Liver (tissue), 9 donors: Measurements from ENCODE around the gene CFL2. TPM values are rescaled to one million over a fixed set of nuclear protein-coding genes. Genes with fewer than 3 reads are reported as not detected.

Experiments
- DNase-seq: peaks from one replicate; pipeline ENCODE4 v3.0.0-alpha.2; 2017; ENCODE audit warnings: low spot score
- H3K27ac ChIP-seq, 2 donors: one replicate each; pipeline ENCODE4 v1.7.0; 2013; ENCODE audit warnings: inconsistent platforms in 2 of 2, low read length in 2 of 2, control low read depth in 1 of 2, low read depth in 1 of 2, mild to moderate bottlenecking in 1 of 2
- H3K27me3 ChIP-seq, 4 donors: one replicate each; pipeline versions ENCODE4 v1.6.1 to v1.7.0; 2013; ENCODE audit warnings: low read length in 3 of 4, inconsistent platforms in 1 of 4, mild to moderate bottlenecking in 1 of 4, moderate library complexity in 1 of 4; ENCODE audit not compliant: control insufficient read depth in 4 of 4, insufficient read depth in 4 of 4
- H3K36me3 ChIP-seq, 4 donors: one replicate each; pipeline versions ENCODE4 v1.6.1 to v1.7.0; 2013; ENCODE audit warnings: low read length in 3 of 4, mild to moderate bottlenecking in 3 of 4, low read depth in 1 of 4, moderate library complexity in 1 of 4; ENCODE audit not compliant: control insufficient read depth in 4 of 4, insufficient read depth in 3 of 4
- H3K4me1 ChIP-seq, 4 donors: one replicate each; pipeline versions ENCODE4 v1.6.1 to v1.7.0; 2013; ENCODE audit warnings: low read length in 3 of 4, mild to moderate bottlenecking in 3 of 4, moderate library complexity in 1 of 4; ENCODE audit not compliant: control insufficient read depth in 4 of 4, insufficient read depth in 4 of 4
- H3K4me3 ChIP-seq, 3 donors: one replicate each; pipeline versions ENCODE4 v1.6.1 to v1.7.0; 2013; ENCODE audit warnings: low read length in 3 of 3, control low read depth in 1 of 3, low read depth in 1 of 3, mild to moderate bottlenecking in 1 of 3
- H3K9ac ChIP-seq, 2 donors: one replicate each; pipeline ENCODE4 v1.7.0; 2013; ENCODE audit warnings: low read length in 2 of 2, mild to moderate bottlenecking in 2 of 2, moderate library complexity in 2 of 2, control low read depth in 1 of 2, low read depth in 1 of 2
- H3K9me3 ChIP-seq, 4 donors: one replicate each; pipeline versions ENCODE4 v1.6.1 to v1.7.0; 2013; ENCODE audit warnings: low read length in 3 of 4; ENCODE audit not compliant: control insufficient read depth in 4 of 4
- ATF3 ChIP-seq: IDR thresholded peaks from 2 replicates; pipeline ENCODE4 v1.6.1; 2016; ENCODE audit warnings: antibody characterized with exemption
- CTCF ChIP-seq: fragments of 150-350 bp; IDR thresholded peaks from 2 replicates; pipeline ENCODE4 v1.5.1; 2017; ENCODE audit warnings: improper control_type of control experiment, low read depth, low read length; ENCODE audit not compliant: missing input control
- EGR1 ChIP-seq, 2 donors: IDR thresholded peaks; 2 replicates each; pipeline ENCODE4 v1.6.1; 2016 to 2018; ENCODE audit warnings: antibody characterized with exemption in 2 of 2, low read depth in 2 of 2
- FOXA1 ChIP-seq: IDR thresholded peaks from 2 replicates; pipeline ENCODE4 v1.6.1; 2016; ENCODE audit warnings: antibody characterized with exemption
- FOXA2 ChIP-seq: IDR thresholded peaks from 2 replicates; pipeline ENCODE4 v1.6.1; 2016; ENCODE audit warnings: antibody characterized with exemption
- GABPA ChIP-seq, 2 donors: IDR thresholded peaks in 1 of 2; conservative IDR thresholded peaks in 1 of 2; 2 replicates each; pipeline ENCODE4 v1.6.1; 2016; ENCODE audit warnings: antibody characterized with exemption in 2 of 2, mild to moderate bottlenecking in 1 of 2, moderate library complexity in 1 of 2
- HNF4A ChIP-seq, 2 donors: conservative IDR thresholded peaks; 2 replicates each; pipeline ENCODE4 v1.6.1; 2016; ENCODE audit warnings: antibody characterized with exemption in 2 of 2, mild to moderate bottlenecking in 2 of 2
- HNF4G ChIP-seq: IDR thresholded peaks from 2 replicates; pipeline ENCODE4 v1.6.1; 2016; ENCODE audit warnings: antibody characterized with exemption
- JUND ChIP-seq, 2 donors: IDR thresholded peaks; 2 replicates each; pipeline ENCODE4 v1.6.1; 2016; ENCODE audit warnings: antibody characterized with exemption in 2 of 2
- MAX ChIP-seq: IDR thresholded peaks from 2 replicates; pipeline ENCODE4 v1.6.1; 2016; ENCODE audit warnings: antibody characterized with exemption
- NR2F2 ChIP-seq: IDR thresholded peaks from 2 replicates; pipeline ENCODE4 v1.6.1; 2016; ENCODE audit warnings: antibody characterized with exemption
- RAD21 ChIP-seq, 2 donors: IDR thresholded peaks; 2 replicates each; pipeline ENCODE4 v1.6.1; 2016; ENCODE audit warnings: antibody characterized with exemption in 2 of 2, mild to moderate bottlenecking in 2 of 2
- REST ChIP-seq: IDR thresholded peaks from 2 replicates; pipeline ENCODE4 v1.6.1; 2016; ENCODE audit warnings: antibody characterized with exemption, mild to moderate bottlenecking
- RXRA ChIP-seq, 2 donors: IDR thresholded peaks; 2 replicates each; pipeline ENCODE4 v1.6.1; 2017 to 2018; ENCODE audit warnings: antibody characterized with exemption in 2 of 2, mild to moderate bottlenecking in 1 of 2
- SP1 ChIP-seq: IDR thresholded peaks from 2 replicates; pipeline ENCODE4 v1.6.1; 2018; ENCODE audit warnings: antibody characterized with exemption, mild to moderate bottlenecking
- TAF1 ChIP-seq: conservative IDR thresholded peaks from 2 replicates; pipeline ENCODE4 v1.6.1; 2016; ENCODE audit warnings: antibody characterized with exemption, mild to moderate bottlenecking
- YY1 ChIP-seq: IDR thresholded peaks from 2 replicates; pipeline ENCODE4 v1.6.1; 2016; ENCODE audit warnings: antibody characterized with exemption, mild to moderate bottlenecking
- WGBS: extraction: QIAGEN DNeasy Blood & Tissue Kit; methylation state at CpG from one replicate; pipeline ENCODE4 v1.1.7; 2013; 5-methylcytosine and 5-hydroxymethylcytosine counted together
- polyA plus RNA-seq, 2 donors: library from polyadenylated mRNA; stranded (reverse) in 1 of 2; unstranded in 1 of 2; fragments of 200-250 nt in 1 of 2; fragments of >200 nt in 1 of 2; fragmentation: Nextera tagmentation in 1 of 2; extraction: Ambion mirVana in 1 of 2; gene quantifications; one replicate each; pipeline versions ENCODE4 v1.2.1 to v1.2.3, GENCODE V29; 2013 to 2015
- total RNA-seq, 2 donors: library from RNA; depleted of rRNA; stranded (reverse); fragments of >200 nt; gene quantifications; one replicate each; pipeline ENCODE4 v1.2.3, GENCODE V29; 2014
- TF ChIP-seq, protein P1 (sequence below): IDR thresholded peaks from 2 replicates; pipeline ENCODE4 v1.6.1; 2016; ENCODE audit warnings: antibody characterized with exemption
- donor health status: healthy.
- donor health status: healthy.
- donor health status: healthy.
- donor health status: healthy.
- donor health status: healthy.

The CFL2 gene
- total and polyA plus RNA-seq, 4 donors = 37.2 to 76.1 (median 62.7) TPM

GRCh38 chr14:34678735-34679134 lies 35.7 kb downstream of the CFL2 start:
- Histone ChIP-seq H3K27me3 (no peaks in the 10 kb centered on the region), H3K4me3 (no peak overlapping the region), H3K27ac (no peak overlapping the region), H3K36me3 (no peaks in the 10 kb centered on the region), H3K9ac (no peak overlapping the region), H3K4me1 (peaks cover 0 to 8% (median 6%) of the 10 kb centered on the region in 4 donors), H3K9me3 (no peaks in the 10 kb centered on the region)
- TF ChIP-seq GABPA (IDR thresholded peaks at IDR 0.05 in 1 of 2, conservative IDR thresholded peaks at IDR 0.05 in 1 of 2) (no peak), RAD21 (IDR thresholded peaks at IDR 0.05) (no peak), FOXA2 (no peak), YY1 (no peak), NR2F2 (no peak), RXRA (IDR thresholded peaks at IDR 0.05) (no peak), CTCF (no peak), REST (no peak), FOXA1 (no peak), TAF1 (no peak)
- no peak for DNase-seq
- 95% methylated on average over 8 of the region's 8 CpGs for WGBS

GRCh38 chr14:34678306-34678705 lies 36.1 kb downstream of the CFL2 start:
- H3K27ac ChIP-seq = no peak overlapping the region
- H3K9me3 ChIP-seq = no peaks in the 10 kb centered on the region
- no peak for TF ChIP-seq NR2F2
- TF ChIP-seq EGR1 (IDR thresholded peaks at IDR 0.05; ENCODE audit: low read depth in 2 of 2) = no peak
- no peak for TF ChIP-seq MAX
- no peak for TF ChIP-seq YY1
- TF ChIP-seq REST = no peak
- TF ChIP-seq, protein P1, sequence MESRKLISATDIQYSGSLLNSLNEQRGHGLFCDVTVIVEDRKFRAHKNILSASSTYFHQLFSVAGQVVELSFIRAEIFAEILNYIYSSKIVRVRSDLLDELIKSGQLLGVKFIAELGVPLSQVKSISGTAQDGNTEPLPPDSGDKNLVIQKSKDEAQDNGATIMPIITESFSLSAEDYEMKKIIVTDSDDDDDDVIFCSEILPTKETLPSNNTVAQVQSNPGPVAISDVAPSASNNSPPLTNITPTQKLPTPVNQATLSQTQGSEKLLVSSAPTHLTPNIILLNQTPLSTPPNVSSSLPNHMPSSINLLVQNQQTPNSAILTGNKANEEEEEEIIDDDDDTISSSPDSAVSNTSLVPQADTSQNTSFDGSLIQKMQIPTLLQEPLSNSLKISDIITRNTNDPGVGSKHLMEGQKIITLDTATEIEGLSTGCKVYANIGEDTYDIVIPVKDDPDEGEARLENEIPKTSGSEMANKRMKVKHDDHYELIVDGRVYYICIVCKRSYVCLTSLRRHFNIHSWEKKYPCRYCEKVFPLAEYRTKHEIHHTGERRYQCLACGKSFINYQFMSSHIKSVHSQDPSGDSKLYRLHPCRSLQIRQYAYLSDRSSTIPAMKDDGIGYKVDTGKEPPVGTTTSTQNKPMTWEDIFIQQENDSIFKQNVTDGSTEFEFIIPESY = no peak
- no peak for TF ChIP-seq ATF3
- no peak for TF ChIP-seq JUND (IDR thresholded peaks at IDR 0.05)
- no peak for TF ChIP-seq TAF1
- no peak for TF ChIP-seq HNF4G
- TF ChIP-seq SP1 = no peak
- no peak for TF ChIP-seq HNF4A (conservative IDR thresholded peaks at IDR 0.05)
- no peak for TF ChIP-seq FOXA2
- no peaks in the 10 kb centered on the region for H3K27me3 ChIP-seq
- peaks cover 0 to 8% (median 6%) of the 10 kb centered on the region in 4 donors for H3K4me1 ChIP-seq
- WGBS = 87% methylated on average over 7 of the region's 7 CpGs
- no peak overlapping the region for H3K4me3 ChIP-seq
- H3K36me3 ChIP-seq = no peaks in the 10 kb centered on the region
- no peak for DNase-seq
- no peak overlapping the region for H3K9ac ChIP-seq
